DMS79 (cell line): ENCODE measurements around the gene C20orf173.
"Not testable (repeated sequence)": the region's sequence is repeated elsewhere in the genome, so short reads cannot be mapped to it uniquely, and the experiment has no call there.

Experiments
- DNase-seq: peaks from one replicate; lab custom pipeline; 2025; lab: John Stamatoyannopoulos, UW

C20orf173 gene

GRCh38 chr20:35546127-35546526 lies 16.7 kb upstream of the C20orf173 start:
- no peak for DNase-seq

- not testable (repeated sequence) for DNase-seq
Observed at GRCh38 chr20:35544941-35545340, 15.5 kb upstream of the C20orf173 start.

GRCh38 chr20:35544436-35544835 lies 15.0 kb upstream of the C20orf173 start:
- no peak for DNase-seq

- DNase-seq, result no peak
Observed at GRCh38 chr20:35542990-35543389, 13.5 kb upstream of the C20orf173 start.

- DNase-seq, result peak; percentile 89
Observed at GRCh38 chr20:35541783-35542662, 12.6 kb upstream of the C20orf173 start, which contains the start of gene ERGIC3. Gene ERGIC3, plus strand, starts transcription at chr20:35542078. Its CDS starts 20 bp downstream, at chr20:35542098.

- DNase-seq, result no peak
Observed at GRCh38 chr20:35541118-35541782, 11.8 kb upstream of the C20orf173 start.

- peak; percentile 85 for DNase-seq
Observed at GRCh38 chr20:35539756-35540212, 10.3 kb upstream of the C20orf173 start.

GRCh38 chr20:35527122-35527769 lies 2.2 kb downstream of the C20orf173 start:
- DNase-seq, result no peak

GRCh38 chr20:35525639-35526038 lies 3.8 kb downstream of the C20orf173 start:
- no peak for DNase-seq

- DNase-seq, result no peak
Observed at GRCh38 chr20:35523298-35523888, 6.1 kb downstream of the C20orf173 start.

GRCh38 chr20:35518955-35519354 lies 10.5 kb downstream of the C20orf173 start:
- no peak for DNase-seq

- DNase-seq, result not testable (repeated sequence)
Observed at GRCh38 chr20:35517767-35518166, 11.7 kb downstream of the C20orf173 start.

GRCh38 chr20:35517125-35517524 lies 12.3 kb downstream of the C20orf173 start:
- DNase-seq, result no peak

- no peak for DNase-seq
Observed at GRCh38 chr20:35515949-35516645, 13.4 kb downstream of the C20orf173 start.

- DNase-seq, result no peak
Observed at GRCh38 chr20:35515341-35515740, 14.1 kb downstream of the C20orf173 start.

- no peak for DNase-seq
Observed at GRCh38 chr20:35514371-35514932, 15.0 kb downstream of the C20orf173 start.

- DNase-seq, result no peak
Observed at GRCh38 chr20:35511814-35512420, 17.5 kb downstream of the C20orf173 start.

GRCh38 chr20:35510951-35511735 lies 18.3 kb downstream of the C20orf173 start:
- DNase-seq, result no peak

- DNase-seq, result no peak
Observed at GRCh38 chr20:35508493-35509218, 20.8 kb downstream of the C20orf173 start.
